Psoas muscle (tissue), 8 donors: ENCODE data around the gene SIDT1. TPM values are rescaled to one million over a fixed set of nuclear protein-coding genes. Genes with fewer than 3 reads are reported as not detected.

ENCODE experiments used
- ATAC-seq, 4 donors: fragments of 200-7000 bp; cut with Tn5 transposase; one replicate each; pipeline ENCODE4 v1.9.1; 2020; ENCODE audit warnings: moderate library complexity in 3 of 4, mild to moderate bottlenecking in 2 of 4
- DNase-seq, 2 donors: peaks; one replicate each; pipeline ENCODE4 v3.0.0-alpha.2; 2020
- H3K27ac ChIP-seq: fragments of 200-600 bp; one replicate; pipeline ENCODE4 v1.8.0; 2022
- H3K27me3 ChIP-seq, 3 donors: fragments of 200-600 bp in 1 of 3; one replicate each; pipeline versions ENCODE4 v1.6.1 to v1.8.0; 2013 to 2022; ENCODE audit warnings: low read length in 2 of 3, mild to moderate bottlenecking in 2 of 3, moderate library complexity in 1 of 3; ENCODE audit not compliant: insufficient read depth in 3 of 3
- H3K36me3 ChIP-seq, 2 donors: fragments of 200-600 bp in 1 of 2; one replicate each; pipeline versions ENCODE4 v1.6.1 to v1.8.0; 2013 to 2022; ENCODE audit warnings: low read depth in 1 of 2, mild to moderate bottlenecking in 1 of 2, moderate library complexity in 1 of 2; ENCODE audit not compliant: insufficient read depth in 1 of 2
- H3K4me1 ChIP-seq: fragments of 200-600 bp; one replicate; pipeline ENCODE4 v1.8.0; 2022
- H3K4me3 ChIP-seq: fragments of 200-600 bp; one replicate; pipeline ENCODE4 v1.8.0; 2022; ENCODE audit warnings: mild to moderate bottlenecking
- H3K9me3 ChIP-seq: fragments of 200-600 bp; one replicate; pipeline ENCODE4 v1.8.0; 2022
- CTCF ChIP-seq: fragments of 200-600 bp; IDR thresholded peaks from one replicate; pipeline ENCODE4 v1.8.0; 2022; ENCODE audit warnings: antibody characterized with exemption
- WGBS, 3 donors: extraction: QIAGEN DNeasy Blood & Tissue Kit; methylation state at CpG; one replicate each; pipeline versions ENCODE4 v1.1.6 to v1.1.7; 2013; 5-methylcytosine and 5-hydroxymethylcytosine counted together
- intact Hi-C, 2 donors: fragments of 100-400 bp; cut with DNase I; formaldehyde crosslinking; loops; one replicate each; pipeline versions ENCODE4 v1.11.0 to v1.14.2; 2022
- polyA plus RNA-seq, 3 donors: library from polyadenylated mRNA; stranded (reverse); fragments of 200-250 nt; gene quantifications; one replicate each; pipeline ENCODE4 v1.2.3, GENCODE V29; 2013
- total RNA-seq, 4 donors: library from RNA; stranded (reverse); fragmentation: NEBNext Ultra II Directional in 2 of 4; extraction: Animal tissue kit (Norgen Biotek cat#: 25700) in 2 of 4; gene quantifications; one replicate each; pipeline versions ENCODE4 v1.2.1 to v1.2.4, GENCODE V29; 2021 to 2023
- donor health status: healthy with polysubstance abuse.
- donor health status: DM: no; HTN: no; CAD: no; lungs with moderate emphysema.
- donor health status: Bipolar disorder and iron deficiency.
- donor health status: healthy.
- donor health status: DM: yes; HTN: yes; CAD: no.
- donor health status: DM: no; HTN: no; CAD: no.
- donor health status: DM: no; HTN: no; CAD: no.
- donor health status: DM: yes; HTN: yes; CAD: no.

The SIDT1 gene
- total and polyA plus RNA-seq, 7 donors = 0.08 to 0.48 (median 0.34) TPM; not detected in 1

GRCh38 chr3:113664523-113665094 lies 132.3 kb downstream of the SIDT1 start:
- Histone ChIP-seq H3K4me1 (peaks cover 41% of the 10 kb centered on the region), H3K27me3 (no peaks in the 10 kb centered on the region)

GRCh38 chr3:113668015-113668414 lies 135.7 kb downstream of the SIDT1 start:
- TF ChIP-seq CTCF = no peak
- peak in 1 of 4 donors; percentile 37 for ATAC-seq
- Histone ChIP-seq H3K36me3 (peaks cover 3 to 54% of the 10 kb centered on the region in 2 donors), H3K9me3 (no peaks in the 10 kb centered on the region), H3K27me3 (no peaks in the 10 kb centered on the region), H3K4me1 (peaks cover 30% of the 10 kb centered on the region), H3K4me3 (no peak overlapping the region), H3K27ac (peak overlapping the region; percentile 13)
- DNase-seq = no peak
- intact Hi-C loops = no loop called here
- WGBS, 3 donors = 29 to 46% (median 34%) methylated on average over 4 of the region's 4 CpGs

More at GRCh38 chr3:113664523-113665094, 132.3 kb downstream of the SIDT1 start:
- no peak for TF ChIP-seq CTCF
- H3K27ac ChIP-seq = peak overlapping the region; percentile 85
- peaks cover 11 to 50% of the 10 kb centered on the region in 2 donors for H3K36me3 ChIP-seq
- no peak for DNase-seq
- H3K4me3 ChIP-seq = no peak overlapping the region
- no peak for ATAC-seq
- intact Hi-C loops = no loop called here
- no peaks in the 10 kb centered on the region for H3K9me3 ChIP-seq

- H3K4me1 ChIP-seq = peaks cover 19% of the 10 kb centered on the region
- H3K27ac ChIP-seq = peak overlapping the region; percentile 5
- H3K9me3 ChIP-seq = no peaks in the 10 kb centered on the region
- no peak for TF ChIP-seq CTCF
- intact Hi-C loops = no loop called here
- no peaks in the 10 kb centered on the region for H3K27me3 ChIP-seq
- no peak overlapping the region for H3K4me3 ChIP-seq
- 28 to 39% (median 36%) methylated on average over 4 of the region's 4 CpGs for WGBS, 3 donors
- DNase-seq (no peak), ATAC-seq (peak in 2 of 4 donors; percentile 66 to 67)
- H3K36me3 ChIP-seq = peaks cover 10 to 64% of the 10 kb centered on the region in 2 donors
Measured at GRCh38 chr3:113673593-113673992, 141.2 kb downstream of the SIDT1 start.

- Histone ChIP-seq H3K4me3 (no peak overlapping the region), H3K4me1 (peaks cover 12% of the 10 kb centered on the region), H3K36me3 (peaks cover 10 to 57% of the 10 kb centered on the region in 2 donors), H3K9me3 (no peaks in the 10 kb centered on the region), H3K27ac (no peak overlapping the region), H3K27me3 (no peaks in the 10 kb centered on the region)
- DNase-seq = no peak
- no peak for ATAC-seq
- TF ChIP-seq CTCF = no peak
- WGBS, 3 donors = 91 to 95% (median 92%) methylated on average over 3 of the region's 3 CpGs
- intact Hi-C loops = no loop called here
Measured at GRCh38 chr3:113676261-113676660, 143.9 kb downstream of the SIDT1 start.

- 71 to 100% (median 100%) methylated on average over 1 of the region's 1 CpG for WGBS, 3 donors
- H3K27ac ChIP-seq = no peak overlapping the region
- H3K27me3 ChIP-seq = no peaks in the 10 kb centered on the region
- H3K4me3 ChIP-seq = no peak overlapping the region
- peaks cover 10 to 42% of the 10 kb centered on the region in 2 donors for H3K36me3 ChIP-seq
- TF ChIP-seq CTCF = no peak
- H3K4me1 ChIP-seq = peaks cover 12% of the 10 kb centered on the region
- intact Hi-C loops = no loop called here
- ATAC-seq (no peak), DNase-seq (no peak)
- H3K9me3 ChIP-seq = no peaks in the 10 kb centered on the region
Measured at GRCh38 chr3:113677737-113678136, 145.4 kb downstream of the SIDT1 start.
